A673 (cell line): ENCODE data around the gene RBM12.

Experiments used
- EZH2 ChIP-seq: fragments of 200-600 bp; sonication (generic); IDR thresholded peaks from 2 replicates; pipeline ENCODE4 v1.6.1; 2017; ENCODE audit warnings: borderline replicate concordance, low read depth, mild to moderate bottlenecking, mixed read lengths, antibody characterized with exemption, low read length; ENCODE audit not compliant: poor library complexity, severe bottlenecking
- TF ChIP-seq, protein P1 (sequence below): fragments of 300-800, 200-600 bp; sonication (generic); conservative IDR thresholded peaks from 2 replicates; pipeline ENCODE4 v1.5.1; 2017; ENCODE audit warnings: low read depth, mild to moderate bottlenecking, antibody characterized with exemption, low read length, moderate library complexity, mixed read lengths

- TF ChIP-seq EZH2 = no peak
- TF ChIP-seq, protein P1, sequence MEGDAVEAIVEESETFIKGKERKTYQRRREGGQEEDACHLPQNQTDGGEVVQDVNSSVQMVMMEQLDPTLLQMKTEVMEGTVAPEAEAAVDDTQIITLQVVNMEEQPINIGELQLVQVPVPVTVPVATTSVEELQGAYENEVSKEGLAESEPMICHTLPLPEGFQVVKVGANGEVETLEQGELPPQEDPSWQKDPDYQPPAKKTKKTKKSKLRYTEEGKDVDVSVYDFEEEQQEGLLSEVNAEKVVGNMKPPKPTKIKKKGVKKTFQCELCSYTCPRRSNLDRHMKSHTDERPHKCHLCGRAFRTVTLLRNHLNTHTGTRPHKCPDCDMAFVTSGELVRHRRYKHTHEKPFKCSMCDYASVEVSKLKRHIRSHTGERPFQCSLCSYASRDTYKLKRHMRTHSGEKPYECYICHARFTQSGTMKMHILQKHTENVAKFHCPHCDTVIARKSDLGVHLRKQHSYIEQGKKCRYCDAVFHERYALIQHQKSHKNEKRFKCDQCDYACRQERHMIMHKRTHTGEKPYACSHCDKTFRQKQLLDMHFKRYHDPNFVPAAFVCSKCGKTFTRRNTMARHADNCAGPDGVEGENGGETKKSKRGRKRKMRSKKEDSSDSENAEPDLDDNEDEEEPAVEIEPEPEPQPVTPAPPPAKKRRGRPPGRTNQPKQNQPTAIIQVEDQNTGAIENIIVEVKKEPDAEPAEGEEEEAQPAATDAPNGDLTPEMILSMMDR = no peak
These were observed 19.9 kb downstream of the RBM12 start for GRCh38 chr20:35644806-35645205.
